H1 (cell line): ENCODE results near the gene TNFRSF11A. TPM values are rescaled to one million over a fixed set of nuclear protein-coding genes. Genes with fewer than 3 reads are reported as not detected.

ENCODE experiments used
- CTCF ChIA-PET: fragments of 300-600 bp; sonication (Branson Sonifier 250); formaldehyde crosslinking; loops from one replicate; lab custom pipeline; 2021; ENCODE audit not compliant: partially characterized antibody; lab: Charles Lee
- POLR2A ChIA-PET: fragments of 300-600 bp; sonication (Branson Sonifier 250); formaldehyde crosslinking; loops from one replicate; lab custom pipeline; 2021; ENCODE audit warnings: inconsistent platforms; ENCODE audit not compliant: partially characterized antibody; lab: Charles Lee
- DNase-seq, 2 experiments: peaks; one replicate each; pipeline versions ENCODE4 v3.0.0 to v3.0.0-alpha.2; 2010 to 2022; ENCODE audit warnings: low spot score in 2 of 2, low read depth in 1 of 2, mixed read lengths in 1 of 2
- FAIRE-seq: peaks from 2 replicates; lab custom pipeline; 2011; peaks lifted over from hg19 to GRCh38; lab: Jason Lieb, UNC
- H2AFZ ChIP-seq: 2 replicates; pipeline ENCODE4 v1.8.1; 2012; ENCODE audit warnings: low read length, inconsistent platforms
- H2AK5ac ChIP-seq: 2 replicates; pipeline ENCODE4 v1.6.1; 2013; ENCODE audit warnings: low read depth, low read length
- H2BK120ac ChIP-seq: replicated peaks from 2 replicates; pipeline ENCODE3; 2013; ENCODE audit warnings: low read depth, low read length, inconsistent platforms
- H2BK12ac ChIP-seq: 2 replicates; pipeline ENCODE4 v1.6.1; 2013; ENCODE audit warnings: low read depth, low read length
- H2BK15ac ChIP-seq: 2 replicates; pipeline ENCODE4 v1.6.1; 2013; ENCODE audit warnings: low read length
- H2BK20ac ChIP-seq: 2 replicates; pipeline ENCODE4 v1.6.1; 2013; ENCODE audit warnings: low read length
- H2BK5ac ChIP-seq: 2 replicates; pipeline ENCODE4 v1.6.1; 2013; ENCODE audit warnings: low read depth, low read length
- H3K14ac ChIP-seq: 2 replicates; pipeline ENCODE4 v1.6.1; 2013; ENCODE audit warnings: inconsistent platforms; ENCODE audit not compliant: insufficient read length
- H3K18ac ChIP-seq: 2 replicates; pipeline ENCODE4 v1.6.1; 2013; ENCODE audit warnings: low read length; ENCODE audit errors: extremely low read depth
- H3K23ac ChIP-seq: 2 replicates; pipeline ENCODE4 v1.6.1; 2013; ENCODE audit warnings: inconsistent platforms; ENCODE audit not compliant: insufficient read length
- H3K23me2 ChIP-seq: 2 replicates; pipeline ENCODE4 v1.6.1; 2013; ENCODE audit warnings: low read depth, low read length
- H3K27ac ChIP-seq: 2 replicates; pipeline ENCODE4 v1.6.1; 2011; ENCODE audit warnings: low read depth, low read length, inconsistent platforms
- H3K27me3 ChIP-seq, 4 experiments: replicated peaks in 1 of 4; 1 replicate in 1 of 4; 2 replicates in 3 of 4; pipeline versions ENCODE4 v1.6.1 to v1.8.1; 2011 to 2013; ENCODE audit warnings: low read length in 3 of 4, mild to moderate bottlenecking in 3 of 4, inconsistent platforms in 2 of 4, mixed read lengths in 2 of 4, moderate library complexity in 1 of 4; ENCODE audit not compliant: control insufficient read depth in 3 of 4, insufficient read depth in 3 of 4; ENCODE audit errors: extremely low read depth in 1 of 4
- H3K36me3 ChIP-seq, 4 experiments: 2 replicates each; pipeline versions ENCODE4 v1.6.1 to v1.8.1; 2011 to 2013; ENCODE audit warnings: mild to moderate bottlenecking in 4 of 4, low read length in 3 of 4, moderate library complexity in 2 of 4, control low read depth in 1 of 4, inconsistent platforms in 1 of 4; ENCODE audit not compliant: insufficient read depth in 4 of 4, control insufficient read depth in 2 of 4
- H3K4ac ChIP-seq: replicated peaks from 2 replicates; pipeline ENCODE3; 2013; ENCODE audit warnings: low read length, low read depth, mixed read lengths, inconsistent platforms; ENCODE audit not compliant: insufficient read length
- H3K4me1 ChIP-seq, 4 experiments: replicated peaks in 1 of 4; 1 replicate in 1 of 4; 2 replicates in 3 of 4; pipeline versions ENCODE4 v1.6.1 to v1.8.1; 2011 to 2013; ENCODE audit warnings: low read length in 3 of 4, inconsistent platforms in 2 of 4, mixed read lengths in 1 of 4; ENCODE audit not compliant: insufficient read depth in 4 of 4, control insufficient read depth in 3 of 4
- H3K4me2 ChIP-seq, 2 experiments: 2 replicates each; pipeline versions ENCODE4 v1.6.1 to v1.8.1; 2011 to 2013; ENCODE audit warnings: low read depth in 2 of 2, low read length in 2 of 2, control low read depth in 1 of 2, inconsistent platforms in 1 of 2, mild to moderate bottlenecking in 1 of 2; ENCODE audit not compliant: insufficient read depth in 1 of 2
- H3K4me3 ChIP-seq, 4 experiments: fragments of 200-600, 300-600 bp in 1 of 4; sonication (generic), shearing (Covaris generic), sonication (Bioruptor Twin) in 1 of 4; 2 replicates each; pipeline versions ENCODE4 v1.5.1 to v1.8.1; 2011 to 2016; ENCODE audit warnings: low read length in 4 of 4, low read depth in 3 of 4, control low read depth in 2 of 4, inconsistent platforms in 2 of 4, mild to moderate bottlenecking in 2 of 4, mixed read lengths in 1 of 4, moderate library complexity in 1 of 4; ENCODE audit not compliant: insufficient read depth in 2 of 4; ENCODE audit errors: extremely low read depth in 1 of 4
- H3K56ac ChIP-seq: replicated peaks from 2 replicates; pipeline ENCODE3; 2013; ENCODE audit warnings: low read depth, mild to moderate bottlenecking, mixed read lengths, low read length, inconsistent platforms; ENCODE audit not compliant: insufficient read length
- H3K79me1 ChIP-seq: 2 replicates; pipeline ENCODE4 v1.6.1; 2013; ENCODE audit warnings: low read depth, low read length, control low read depth
- H3K79me2 ChIP-seq, 2 experiments: 2 replicates each; pipeline versions ENCODE4 v1.6.1 to v1.8.1; 2012 to 2013; ENCODE audit warnings: low read length in 2 of 2, mild to moderate bottlenecking in 2 of 2, inconsistent platforms in 1 of 2; ENCODE audit not compliant: insufficient read depth in 2 of 2, control insufficient read depth in 1 of 2
- H3K9ac ChIP-seq, 4 experiments: replicated peaks in 1 of 4; 1 replicate in 1 of 4; 2 replicates in 3 of 4; pipeline versions ENCODE4 v1.6.1 to v1.8.1; 2011 to 2013; ENCODE audit warnings: low read depth in 3 of 4, low read length in 3 of 4, control low read depth in 2 of 4, mild to moderate bottlenecking in 2 of 4, moderate library complexity in 2 of 4, inconsistent platforms in 1 of 4; ENCODE audit errors: extremely low read depth in 1 of 4
- H3K9me3 ChIP-seq, 2 experiments: 2 replicates each; pipeline versions ENCODE4 v1.6.1 to v1.8.1; 2012 to 2013; ENCODE audit warnings: mild to moderate bottlenecking in 2 of 2, moderate library complexity in 2 of 2, control low read depth in 1 of 2, inconsistent platforms in 1 of 2, low read depth in 1 of 2, low read length in 1 of 2, mixed read lengths in 1 of 2; ENCODE audit not compliant: insufficient read depth in 2 of 2
- H4K20me1 ChIP-seq, 2 experiments: replicated peaks in 1 of 2; 2 replicates each; pipeline versions ENCODE3 to v1.8.1; 2011 to 2013; ENCODE audit warnings: inconsistent platforms in 2 of 2, low read length in 2 of 2, mild to moderate bottlenecking in 1 of 2; ENCODE audit not compliant: insufficient read depth in 2 of 2, control insufficient read depth in 1 of 2
- H4K5ac ChIP-seq: 2 replicates; pipeline ENCODE4 v1.6.1; 2013; ENCODE audit warnings: low read length, low read depth, mixed read lengths, inconsistent platforms; ENCODE audit not compliant: insufficient read length
- H4K8ac ChIP-seq: 2 replicates; pipeline ENCODE4 v1.8.0; 2013; ENCODE audit warnings: mild to moderate bottlenecking, moderate library complexity, low read length, inconsistent platforms; ENCODE audit not compliant: insufficient read depth; ENCODE audit errors: extremely low read depth
- H4K91ac ChIP-seq: replicated peaks from 2 replicates; pipeline ENCODE3; 2013; ENCODE audit warnings: low read length, mixed read lengths, inconsistent platforms; ENCODE audit not compliant: insufficient read length
- POLR2AphosphoS5 ChIP-seq: IDR thresholded peaks from 2 replicates; pipeline ENCODE4 v1.6.1; 2011; ENCODE audit warnings: low read depth, low read length
- WGBS, 2 experiments: shearing (Covaris generic) in 1 of 2; methylation state at CpG; one replicate each; pipeline versions ENCODE4 v1.1.6 to v1.1.7; 2013 to 2015; ENCODE audit warnings: low lambda C conversion rate in 2 of 2, mixed read lengths in 2 of 2, inconsistent platforms in 1 of 2, low coverage in 1 of 2, missing lambda C conversion rate in 1 of 2; ENCODE audit not compliant: insufficient replicate concordance in 2 of 2, insufficient coverage in 1 of 2, insufficient read length in 1 of 2; ENCODE audit errors: extremely low coverage in 1 of 2, missing lambda C conversion rate in 1 of 2; 5-methylcytosine and 5-hydroxymethylcytosine counted together
- polyA plus RNA-seq, 7 experiments: library from polyadenylated mRNA; depleted of rRNA in 3 of 7; stranded (reverse) in 5 of 7; unstranded in 2 of 7; fragments of >200 nt in 5 of 7; fragments of 200-250 nt in 2 of 7; gene quantifications; 1 replicate in 5 of 7; 2 replicates in 1 of 7; 4 replicates in 1 of 7; pipeline versions ENCODE4 v1.2.1 to v1.2.3, GENCODE V29; 2011 to 2013; ENCODE audit warnings: missing spikeins in 2 of 7, mixed read lengths in 2 of 7
- total RNA-seq: library from RNA; stranded (reverse); fragmentation: NEBNext Ultra II Directional; extraction: Animal tissue kit (Norgen Biotek cat#: 25700); gene quantifications from 2 replicates; pipeline ENCODE4 v1.2.1, GENCODE V29; 2021

TNFRSF11A gene
- total and polyA plus RNA-seq, 2 of the 8 experiments (the other 6 are each of a cell fraction or from before 2014, with no cell fraction given), result 8.7 to 10.6 TPM

GRCh38 chr18:62402342-62402948, 77.3 kb downstream of the TNFRSF11A start:
- Histone ChIP-seq H3K14ac (no peak overlapping the region), H3K79me2 (no peaks in the 10 kb centered on the region), H2BK15ac (no peak overlapping the region), H3K9ac (no peak overlapping the region), H3K9me3 (peaks cover 0 to 8% of the 10 kb centered on the region in 2 experiments; a peak in 1 of 4 replicates), H3K4me2 (no peak overlapping the region), H3K27ac (no peak overlapping the region), H3K4me3 (no peak overlapping the region), H3K4me1 (peaks cover under 1 to 6% (median 3%) of the 10 kb centered on the region in 4 experiments; a peak in 4 of 7 replicates), H3K56ac (no peak overlapping the region), H2BK12ac (no peak overlapping the region), H3K79me1 (no peaks in the 10 kb centered on the region), H3K18ac (no peak overlapping the region), H4K8ac (no peak overlapping the region), H3K27me3 (no peaks in the 10 kb centered on the region), H2AK5ac (no peak overlapping the region)
- FAIRE-seq (no peak), DNase-seq (no peak)
- CTCF ChIA-PET, result interaction anchor here (0.7 to 5.3 kb wide), 4 partner anchors 14 to 77 kb away, joined by 3 to 36 read pairs (median 4); partner anchors contain the start of gene TNFRSF11A
- WGBS, 2 experiments, result 95% methylated on average over 6 of the region's 6 CpGs; no CpG with 5 or more reads in 1 of the 2 experiments
- TF ChIP-seq POLR2AphosphoS5, result no peak
- TF ChIP-seq, all 59 proteins: peak for 0
- no peak overlapping the region for H4K5ac ChIP-seq
- H2AFZ ChIP-seq, result no peak overlapping the region
- no peaks in the 10 kb centered on the region for H4K20me1 ChIP-seq
- POLR2A ChIA-PET, result no interaction called here
- no peak overlapping the region for H3K23ac ChIP-seq
- no peak overlapping the region for H2BK20ac ChIP-seq
- H3K23me2 ChIP-seq, result no peaks in the 10 kb centered on the region
- H2BK5ac ChIP-seq, result no peak overlapping the region
- no peak overlapping the region for H3K4ac ChIP-seq
- no peak overlapping the region for H2BK120ac ChIP-seq
- H4K91ac ChIP-seq, result no peak overlapping the region
- no peaks in the 10 kb centered on the region for H3K36me3 ChIP-seq
